ENCODE measurements around the gene ANKRD40. TPM values are rescaled to one million over a fixed set of nuclear protein-coding genes. Genes with fewer than 3 reads are reported as not detected.

The ANKRD40 gene
- total and polyA plus RNA-seq, 10 donors, result 6.8 to 54.6 (median 41.0) TPM

GRCh38 chr17:50666316-50666715 is 41.4 kb downstream of the ANKRD40 start:
- no peak for DNase-seq
- Histone ChIP-seq H3K9me3 (no peaks in the 10 kb centered on the region), H3K27me3 (replicated peaks in 1 of 7) (no peaks in the 10 kb centered on the region), H3K4me1 (peaks cover 2 to 41% (median 20%) of the 10 kb centered on the region in 6 donors), H3K27ac (no peak overlapping the region), H3K4me3 (no peak overlapping the region), H3K36me3 (no peaks in the 10 kb centered on the region)
- 92 to 96% (median 95%) methylated on average over 8 of the region's 8 CpGs for WGBS, 5 donors
- intact Hi-C loops (cut with DNase I; ENCODE audit: low total_unique reads), result no loop called here
- no peak for TF ChIP-seq POLR2AphosphoS5 (IDR thresholded peaks at IDR 0.05)
- no peak for TF ChIP-seq CTCF (IDR thresholded peaks at IDR 0.05 in 8 of 11, conservative IDR thresholded peaks at IDR 0.05 in 3 of 11)
- TF ChIP-seq POLR2A (IDR thresholded peaks at IDR 0.05), result no peak

GRCh38 chr17:50665838-50666237 is 41.9 kb downstream of the ANKRD40 start:
- no peak for TF ChIP-seq POLR2A (IDR thresholded peaks at IDR 0.05)
- TF ChIP-seq POLR2AphosphoS5 (IDR thresholded peaks at IDR 0.05), result no peak
- no peak for TF ChIP-seq CTCF (IDR thresholded peaks at IDR 0.05 in 8 of 11, conservative IDR thresholded peaks at IDR 0.05 in 3 of 11)
- Histone ChIP-seq H3K4me3 (no peak overlapping the region), H3K36me3 (no peaks in the 10 kb centered on the region), H3K27ac (no peak overlapping the region), H3K9me3 (no peaks in the 10 kb centered on the region), H3K4me1 (peaks cover 7 to 46% (median 23%) of the 10 kb centered on the region in 6 donors), H3K27me3 (replicated peaks in 1 of 7) (no peaks in the 10 kb centered on the region)
- WGBS, 5 donors, result 73 to 95% (median 81%) methylated on average over 5 of the region's 5 CpGs
- DNase-seq, result no peak
- intact Hi-C loops (cut with DNase I; ENCODE audit: low total_unique reads), result no loop called here

- WGBS, 5 donors, result 86 to 94% (median 89%) methylated on average over 12 of the region's 12 CpGs
- Histone ChIP-seq H3K27me3 (replicated peaks in 1 of 7) (no peaks in the 10 kb centered on the region), H3K36me3 (no peaks in the 10 kb centered on the region), H3K9me3 (no peaks in the 10 kb centered on the region), H3K4me3 (no peak overlapping the region), H3K27ac (no peak overlapping the region), H3K4me1 (peaks cover 9 to 55% (median 32%) of the 10 kb centered on the region in 6 donors)
- TF ChIP-seq CTCF (IDR thresholded peaks at IDR 0.05 in 8 of 11, conservative IDR thresholded peaks at IDR 0.05 in 3 of 11) (no peak), POLR2A (IDR thresholded peaks at IDR 0.05) (no peak), POLR2AphosphoS5 (IDR thresholded peaks at IDR 0.05) (no peak)
- intact Hi-C loops (cut with DNase I; ENCODE audit: low total_unique reads), result no loop called here
- no peak for DNase-seq
These were observed 42.8 kb downstream of the ANKRD40 start for GRCh38 chr17:50664788-50665458.

GRCh38 chr17:50663812-50664374 is 43.8 kb downstream of the ANKRD40 start:
- H3K36me3 ChIP-seq, result no peaks in the 10 kb centered on the region
- no peak overlapping the region for H3K27ac ChIP-seq
- intact Hi-C loops (cut with DNase I; ENCODE audit: low total_unique reads), result no loop called here
- WGBS, 5 donors, result 70 to 75% (median 72%) methylated on average over 10 of the region's 10 CpGs
- H3K27me3 ChIP-seq (replicated peaks in 1 of 7), result no peaks in the 10 kb centered on the region
- TF ChIP-seq CTCF (IDR thresholded peaks at IDR 0.05 in 8 of 11, conservative IDR thresholded peaks at IDR 0.05 in 3 of 11) (no peak), POLR2A (IDR thresholded peaks at IDR 0.05) (no peak), POLR2AphosphoS5 (IDR thresholded peaks at IDR 0.05) (no peak)
- peaks cover 9 to 65% (median 38%) of the 10 kb centered on the region in 6 donors for H3K4me1 ChIP-seq
- no peaks in the 10 kb centered on the region for H3K9me3 ChIP-seq
- no peak for DNase-seq
- no peak overlapping the region for H3K4me3 ChIP-seq
